Prostate gland (tissue), 2 donors: ENCODE results near the gene ZSWIM9. TPM values are rescaled to one million over a fixed set of nuclear protein-coding genes. Genes with fewer than 3 reads are reported as not detected.

Experiments used
- DNase-seq: peaks from one replicate; pipeline ENCODE4 v3.0.0-alpha.2; 2019; ENCODE audit warnings: low spot score
- H3K27ac ChIP-seq, 2 donors: fragments of 200-600 bp; sonication (generic); 2 replicates each; pipeline ENCODE4 v1.5.1; 2017 to 2019
- H3K27me3 ChIP-seq: fragments of 200-600 bp; sonication (generic); replicated peaks from 2 replicates; pipeline ENCODE4 v1.5.1; 2019; ENCODE audit not compliant: insufficient read depth
- H3K36me3 ChIP-seq, 2 donors: fragments of 200-600 bp; sonication (generic); 1 replicate in 1 of 2; 2 replicates in 1 of 2; pipeline versions ENCODE4 v1.5.1 to v1.8.1; 2017 to 2019
- H3K4me1 ChIP-seq: fragments of 200-600 bp; sonication (generic); replicated peaks from 2 replicates; pipeline ENCODE4 v1.5.1; 2019
- H3K4me3 ChIP-seq, 2 donors: fragments of 200-600 bp; sonication (generic); 2 replicates each; pipeline ENCODE4 v1.5.1; 2017 to 2019
- H3K9me3 ChIP-seq: fragments of 200-600 bp; sonication (generic); 2 replicates; pipeline ENCODE4 v1.5.1; 2017
- CTCF ChIP-seq, 4 experiments: fragments of 200-600 bp in 2 of 4; fragments of 450-650 bp in 2 of 4; sonication (generic) in 2 of 4; IDR thresholded peaks; 1 replicate in 3 of 4; 2 replicates in 1 of 4; pipeline ENCODE4 v1.5.1; 2016 to 2019; ENCODE audit warnings: antibody characterized with exemption in 4 of 4, mild to moderate bottlenecking in 2 of 4, moderate library complexity in 2 of 4
- POLR2A ChIP-seq: fragments of 450-650 bp; IDR thresholded peaks from one replicate; pipeline ENCODE4 v1.6.1; 2016; ENCODE audit warnings: antibody characterized with exemption, mild to moderate bottlenecking
- POLR2AphosphoS5 ChIP-seq: sonication (generic); formaldehyde crosslinking; IDR thresholded peaks from one replicate; pipeline ENCODE4 v1.6.1; 2017; ENCODE audit warnings: antibody characterized with exemption
- WGBS: methylation state at CpG from one replicate; pipeline ENCODE4 v1.1.5; 2018; 5-methylcytosine and 5-hydroxymethylcytosine counted together
- intact Hi-C: fragments of 100-400 bp; cut with DNase I; formaldehyde crosslinking; loops from one replicate; pipeline ENCODE4 v1.14.2; 2022
- total RNA-seq, 2 donors: library from RNA; depleted of rRNA; stranded (reverse); fragments of >200 nt; gene quantifications; one replicate each; pipeline ENCODE4 v1.1.0, GENCODE V29; 2016

The ZSWIM9 gene
- total RNA-seq, 2 donors from 2014 or later = 4.1 to 7.2 TPM

- 14% methylated on average over 5 of the region's 5 CpGs for WGBS
- Histone ChIP-seq H3K9me3 (no peaks in the 10 kb centered on the region), H3K36me3 (no peaks in the 10 kb centered on the region), H3K27ac (peak overlapping the region; percentile 56 to 64), H3K27me3 (no peaks in the 10 kb centered on the region), H3K4me1 (no peaks in the 10 kb centered on the region), H3K4me3 (peak overlapping the region; percentile 60 to 61)
- DNase-seq = no peak
- TF ChIP-seq POLR2A = no peak
- TF ChIP-seq CTCF (IDR thresholded peaks at IDR 0.05) = no peak
- TF ChIP-seq POLR2AphosphoS5 = no peak
- intact Hi-C loops = no loop called here
Observed at GRCh38 chr19:48203222-48203793, 32.8 kb downstream of the ZSWIM9 start.

- 2% methylated on average over 34 of the region's 34 CpGs for WGBS
- H3K4me1 ChIP-seq = no peaks in the 10 kb centered on the region
- DNase-seq = peak; percentile 94
- peak overlapping the region; percentile 60 to 61 for H3K4me3 ChIP-seq
- intact Hi-C loops = no loop called here
- no peaks in the 10 kb centered on the region for H3K9me3 ChIP-seq
- H3K27ac ChIP-seq = peak overlapping the region; percentile 56 to 64
- no peaks in the 10 kb centered on the region for H3K27me3 ChIP-seq
- TF ChIP-seq POLR2AphosphoS5 = peak; percentile 99
- TF ChIP-seq POLR2A = peak; percentile 59
- TF ChIP-seq CTCF (IDR thresholded peaks at IDR 0.05) = peak in 2 of 4 experiments; percentile 25 to 27
- H3K36me3 ChIP-seq = no peaks in the 10 kb centered on the region
Observed at GRCh38 chr19:48203794-48204628, 33.5 kb downstream of the ZSWIM9 start.

- WGBS = 90% methylated on average over 9 of the region's 9 CpGs
- no peaks in the 10 kb centered on the region for H3K9me3 ChIP-seq
Observed at GRCh38 chr19:48206397-48207093, 36.1 kb downstream of the ZSWIM9 start.

GRCh38 chr19:48210005-48210404 is 39.5 kb downstream of the ZSWIM9 start:
- H3K27me3 ChIP-seq = no peaks in the 10 kb centered on the region
- H3K9me3 ChIP-seq = no peaks in the 10 kb centered on the region
- no peak overlapping the region for H3K4me3 ChIP-seq
- no peak for DNase-seq
- TF ChIP-seq POLR2A = no peak
- no peak overlapping the region for H3K27ac ChIP-seq
- intact Hi-C loops = no loop called here
- WGBS = 77% methylated on average over 3 of the region's 3 CpGs
- H3K4me1 ChIP-seq = no peaks in the 10 kb centered on the region
- no peaks in the 10 kb centered on the region for H3K36me3 ChIP-seq

More at GRCh38 chr19:48206397-48207093, 36.1 kb downstream of the ZSWIM9 start:
- no peaks in the 10 kb centered on the region for H3K27me3 ChIP-seq
- no peak for DNase-seq
- no peak overlapping the region for H3K27ac ChIP-seq
- H3K4me1 ChIP-seq = no peaks in the 10 kb centered on the region
- no peaks in the 10 kb centered on the region for H3K36me3 ChIP-seq
- H3K4me3 ChIP-seq = no peak overlapping the region
- no peak for TF ChIP-seq POLR2AphosphoS5
- no peak for TF ChIP-seq POLR2A
- no peak for TF ChIP-seq CTCF (IDR thresholded peaks at IDR 0.05)
- intact Hi-C loops = no loop called here

GRCh38 chr19:48213959-48214358 is 43.5 kb downstream of the ZSWIM9 start:
- H3K4me3 ChIP-seq = no peak overlapping the region
- H3K4me1 ChIP-seq = no peaks in the 10 kb centered on the region
- H3K9me3 ChIP-seq = no peaks in the 10 kb centered on the region
- H3K36me3 ChIP-seq = no peaks in the 10 kb centered on the region
- H3K27me3 ChIP-seq = no peaks in the 10 kb centered on the region
- H3K27ac ChIP-seq = no peak overlapping the region
- TF ChIP-seq CTCF (IDR thresholded peaks at IDR 0.05) (no peak), POLR2A (no peak), POLR2AphosphoS5 (no peak)
- WGBS = 86% methylated on average over 5 of the region's 5 CpGs
- no peak for DNase-seq
- intact Hi-C loops = no loop called here
